Measurements from ENCODE around the gene IL16.

DNA sequence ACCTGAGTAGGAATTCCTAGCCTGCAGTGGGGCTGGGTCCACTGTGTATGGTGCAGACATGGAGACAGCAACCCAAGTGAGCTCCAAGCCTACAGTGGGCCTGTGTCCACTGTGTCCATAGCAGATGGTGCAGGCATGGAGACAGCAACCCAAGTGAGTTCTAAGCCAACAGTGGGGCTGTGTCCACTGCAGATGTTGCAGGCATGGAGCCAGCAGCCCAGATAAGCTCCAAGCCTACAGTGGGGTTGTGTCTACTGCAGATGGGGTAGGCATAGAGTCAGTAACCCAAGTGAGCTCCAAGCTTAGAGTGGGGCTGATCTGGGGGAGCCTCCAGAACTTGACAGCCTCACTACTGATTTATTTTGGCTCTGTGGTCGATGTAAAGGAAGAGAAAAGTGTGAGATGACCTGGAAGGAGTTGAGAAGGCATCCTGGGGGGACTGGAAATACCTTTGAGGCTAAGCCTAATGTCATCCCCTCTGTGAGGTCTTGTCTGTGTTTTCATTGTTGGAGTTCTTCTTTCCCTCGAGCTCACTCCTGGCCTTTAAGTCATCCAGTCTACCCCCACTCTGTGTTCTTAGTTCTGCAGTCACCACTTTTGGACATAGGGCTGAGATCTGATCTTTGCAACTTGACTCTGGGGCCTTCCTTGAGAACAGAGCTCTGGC lies 22.4 kb upstream of the IL16 start:
- TF ChIP-seq, protein P1, sequence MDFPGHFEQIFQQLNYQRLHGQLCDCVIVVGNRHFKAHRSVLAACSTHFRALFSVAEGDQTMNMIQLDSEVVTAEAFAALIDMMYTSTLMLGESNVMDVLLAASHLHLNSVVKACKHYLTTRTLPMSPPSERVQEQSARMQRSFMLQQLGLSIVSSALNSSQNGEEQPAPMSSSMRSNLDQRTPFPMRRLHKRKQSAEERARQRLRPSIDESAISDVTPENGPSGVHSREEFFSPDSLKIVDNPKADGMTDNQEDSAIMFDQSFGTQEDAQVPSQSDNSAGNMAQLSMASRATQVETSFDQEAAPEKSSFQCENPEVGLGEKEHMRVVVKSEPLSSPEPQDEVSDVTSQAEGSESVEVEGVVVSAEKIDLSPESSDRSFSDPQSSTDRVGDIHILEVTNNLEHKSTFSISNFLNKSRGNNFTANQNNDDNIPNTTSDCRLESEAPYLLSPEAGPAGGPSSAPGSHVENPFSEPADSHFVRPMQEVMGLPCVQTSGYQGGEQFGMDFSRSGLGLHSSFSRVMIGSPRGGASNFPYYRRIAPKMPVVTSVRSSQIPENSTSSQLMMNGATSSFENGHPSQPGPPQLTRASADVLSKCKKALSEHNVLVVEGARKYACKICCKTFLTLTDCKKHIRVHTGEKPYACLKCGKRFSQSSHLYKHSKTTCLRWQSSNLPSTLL (IDR thresholded peaks at IDR 0.05) = no peak
- TF ChIP-seq, protein P2, sequence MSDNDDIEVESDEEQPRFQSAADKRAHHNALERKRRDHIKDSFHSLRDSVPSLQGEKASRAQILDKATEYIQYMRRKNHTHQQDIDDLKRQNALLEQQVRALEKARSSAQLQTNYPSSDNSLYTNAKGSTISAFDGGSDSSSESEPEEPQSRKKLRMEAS (CRISPR knock-in tag; IDR thresholded peaks at IDR 0.05) = no peak
- TF ChIP-seq POLR2A (conservative IDR thresholded peaks at IDR 0.05) = no peak
- TF ChIP-seq, protein P3, sequence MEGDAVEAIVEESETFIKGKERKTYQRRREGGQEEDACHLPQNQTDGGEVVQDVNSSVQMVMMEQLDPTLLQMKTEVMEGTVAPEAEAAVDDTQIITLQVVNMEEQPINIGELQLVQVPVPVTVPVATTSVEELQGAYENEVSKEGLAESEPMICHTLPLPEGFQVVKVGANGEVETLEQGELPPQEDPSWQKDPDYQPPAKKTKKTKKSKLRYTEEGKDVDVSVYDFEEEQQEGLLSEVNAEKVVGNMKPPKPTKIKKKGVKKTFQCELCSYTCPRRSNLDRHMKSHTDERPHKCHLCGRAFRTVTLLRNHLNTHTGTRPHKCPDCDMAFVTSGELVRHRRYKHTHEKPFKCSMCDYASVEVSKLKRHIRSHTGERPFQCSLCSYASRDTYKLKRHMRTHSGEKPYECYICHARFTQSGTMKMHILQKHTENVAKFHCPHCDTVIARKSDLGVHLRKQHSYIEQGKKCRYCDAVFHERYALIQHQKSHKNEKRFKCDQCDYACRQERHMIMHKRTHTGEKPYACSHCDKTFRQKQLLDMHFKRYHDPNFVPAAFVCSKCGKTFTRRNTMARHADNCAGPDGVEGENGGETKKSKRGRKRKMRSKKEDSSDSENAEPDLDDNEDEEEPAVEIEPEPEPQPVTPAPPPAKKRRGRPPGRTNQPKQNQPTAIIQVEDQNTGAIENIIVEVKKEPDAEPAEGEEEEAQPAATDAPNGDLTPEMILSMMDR (IDR thresholded peaks at IDR 0.05 in 2 of 3, conservative IDR thresholded peaks at IDR 0.05 in 1 of 3; ENCODE audit: insufficient read depth in 2 of 3, low read depth in 1 of 3, low read length in 3 of 3) = no peak
- TF ChIP-seq EP300 (IDR thresholded peaks at IDR 0.05; ENCODE audit: low read length) = no peak
- TF ChIP-seq, protein P4, sequence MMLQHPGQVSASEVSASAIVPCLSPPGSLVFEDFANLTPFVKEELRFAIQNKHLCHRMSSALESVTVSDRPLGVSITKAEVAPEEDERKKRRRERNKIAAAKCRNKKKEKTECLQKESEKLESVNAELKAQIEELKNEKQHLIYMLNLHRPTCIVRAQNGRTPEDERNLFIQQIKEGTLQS (IDR thresholded peaks at IDR 0.05) = no peak
- TF ChIP-seq, protein P4 (CRISPR knock-in tag; conservative IDR thresholded peaks at IDR 0.05) = no peak
- no peak for TF ChIP-seq ZNF79 (CRISPR knock-in tag; IDR thresholded peaks at IDR 0.05; ENCODE audit: low read depth)
- no peak for TF ChIP-seq EZH2 (IDR thresholded peaks at IDR 0.05; ENCODE audit: borderline replicate concordance, low read depth, low read length)
- TF ChIP-seq RCOR1 (IDR thresholded peaks at IDR 0.05; ENCODE audit: borderline replicate concordance in 1 of 2, low read depth in 2 of 2, low read length in 2 of 2) = no peak
- TF ChIP-seq NCOA1 (IDR thresholded peaks at IDR 0.05; ENCODE audit: low read depth) = no peak
